ENCODE results near the gene FANCC.

- TF ChIP-seq, protein P1, sequence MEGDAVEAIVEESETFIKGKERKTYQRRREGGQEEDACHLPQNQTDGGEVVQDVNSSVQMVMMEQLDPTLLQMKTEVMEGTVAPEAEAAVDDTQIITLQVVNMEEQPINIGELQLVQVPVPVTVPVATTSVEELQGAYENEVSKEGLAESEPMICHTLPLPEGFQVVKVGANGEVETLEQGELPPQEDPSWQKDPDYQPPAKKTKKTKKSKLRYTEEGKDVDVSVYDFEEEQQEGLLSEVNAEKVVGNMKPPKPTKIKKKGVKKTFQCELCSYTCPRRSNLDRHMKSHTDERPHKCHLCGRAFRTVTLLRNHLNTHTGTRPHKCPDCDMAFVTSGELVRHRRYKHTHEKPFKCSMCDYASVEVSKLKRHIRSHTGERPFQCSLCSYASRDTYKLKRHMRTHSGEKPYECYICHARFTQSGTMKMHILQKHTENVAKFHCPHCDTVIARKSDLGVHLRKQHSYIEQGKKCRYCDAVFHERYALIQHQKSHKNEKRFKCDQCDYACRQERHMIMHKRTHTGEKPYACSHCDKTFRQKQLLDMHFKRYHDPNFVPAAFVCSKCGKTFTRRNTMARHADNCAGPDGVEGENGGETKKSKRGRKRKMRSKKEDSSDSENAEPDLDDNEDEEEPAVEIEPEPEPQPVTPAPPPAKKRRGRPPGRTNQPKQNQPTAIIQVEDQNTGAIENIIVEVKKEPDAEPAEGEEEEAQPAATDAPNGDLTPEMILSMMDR (IDR thresholded peaks at IDR 0.05; ENCODE audit: borderline replicate concordance, extremely low read depth, low read length, poor library complexity, severe bottlenecking), result no peak
- no peak for TF ChIP-seq EZH2 (IDR thresholded peaks at IDR 0.05; ENCODE audit: borderline replicate concordance, low read depth, low read length, severe bottlenecking)
These were observed 181.8 kb downstream of the FANCC start for GRCh38 chr9:95135756-95136155.

All from DND-41 (cell line).